ENCODE measurements around the gene DOCK9.

The DOCK9 gene

GRCh38 chr13:98975822-98976261 lies 2.0 kb downstream of the DOCK9 start:
- no peak for DNase-seq (ENCODE audit: low read depth in 2 of 2)

GRCh38 chr13:98974053-98974452 lies 3.8 kb downstream of the DOCK9 start:
- DNase-seq (ENCODE audit: low read depth in 2 of 2) = no peak

- no peak for DNase-seq (ENCODE audit: low read depth in 2 of 2)
These were observed 5.2 kb downstream of the DOCK9 start for GRCh38 chr13:98972627-98973026.

- no peak for DNase-seq (ENCODE audit: low read depth in 2 of 2)
These were observed 5.8 kb downstream of the DOCK9 start for GRCh38 chr13:98972059-98972458.

GRCh38 chr13:98970330-98970729 lies 7.5 kb downstream of the DOCK9 start:
- no peak for DNase-seq (ENCODE audit: low read depth in 2 of 2)

- no peak for DNase-seq (ENCODE audit: low read depth in 2 of 2)
These were observed 10.4 kb downstream of the DOCK9 start for GRCh38 chr13:98967491-98967890.

- no peak for DNase-seq (ENCODE audit: low read depth in 2 of 2)
These were observed 11.8 kb downstream of the DOCK9 start for GRCh38 chr13:98966019-98966418.

GRCh38 chr13:98965325-98965724 lies 12.5 kb downstream of the DOCK9 start:
- no peak for DNase-seq (ENCODE audit: low read depth in 2 of 2)

- no peak for DNase-seq (ENCODE audit: low read depth in 2 of 2)
These were observed 13.9 kb downstream of the DOCK9 start for GRCh38 chr13:98963917-98964316.

- no peak for DNase-seq (ENCODE audit: low read depth in 2 of 2)
These were observed 14.8 kb downstream of the DOCK9 start for GRCh38 chr13:98962901-98963590.

GRCh38 chr13:98961503-98962105 lies 16.3 kb downstream of the DOCK9 start:
- no peak for DNase-seq (ENCODE audit: low read depth in 2 of 2)

- DNase-seq (ENCODE audit: low read depth in 2 of 2) = no peak
These were observed 17.0 kb downstream of the DOCK9 start for GRCh38 chr13:98960606-98961502.

- DNase-seq (ENCODE audit: low read depth in 2 of 2) = no peak
These were observed 17.9 kb downstream of the DOCK9 start for GRCh38 chr13:98959786-98960605.

GRCh38 chr13:98959291-98959690 lies 18.6 kb downstream of the DOCK9 start:
- DNase-seq (ENCODE audit: low read depth in 2 of 2) = no peak

- no peak for DNase-seq (ENCODE audit: low read depth in 2 of 2)
These were observed 19.4 kb downstream of the DOCK9 start for GRCh38 chr13:98958443-98958794.

GRCh38 chr13:98957731-98958442 lies 20.0 kb downstream of the DOCK9 start:
- DNase-seq (ENCODE audit: low read depth in 2 of 2) = no peak

- no peak for DNase-seq (ENCODE audit: low read depth in 2 of 2)
These were observed 22.5 kb downstream of the DOCK9 start for GRCh38 chr13:98955336-98955735.

- DNase-seq (ENCODE audit: low read depth in 2 of 2) = no peak
These were observed 23.6 kb downstream of the DOCK9 start for GRCh38 chr13:98954313-98954712.

- DNase-seq (ENCODE audit: low read depth in 2 of 2) = no peak
These were observed 26.6 kb downstream of the DOCK9 start for GRCh38 chr13:98951266-98951665.

- no peak for DNase-seq (ENCODE audit: low read depth in 2 of 2)
These were observed 27.2 kb downstream of the DOCK9 start for GRCh38 chr13:98950705-98951104.

- no peak for DNase-seq (ENCODE audit: low read depth in 2 of 2)
These were observed 29.9 kb downstream of the DOCK9 start for GRCh38 chr13:98947925-98948324.
